ENCODE data around the gene ITGA4.

DNA sequence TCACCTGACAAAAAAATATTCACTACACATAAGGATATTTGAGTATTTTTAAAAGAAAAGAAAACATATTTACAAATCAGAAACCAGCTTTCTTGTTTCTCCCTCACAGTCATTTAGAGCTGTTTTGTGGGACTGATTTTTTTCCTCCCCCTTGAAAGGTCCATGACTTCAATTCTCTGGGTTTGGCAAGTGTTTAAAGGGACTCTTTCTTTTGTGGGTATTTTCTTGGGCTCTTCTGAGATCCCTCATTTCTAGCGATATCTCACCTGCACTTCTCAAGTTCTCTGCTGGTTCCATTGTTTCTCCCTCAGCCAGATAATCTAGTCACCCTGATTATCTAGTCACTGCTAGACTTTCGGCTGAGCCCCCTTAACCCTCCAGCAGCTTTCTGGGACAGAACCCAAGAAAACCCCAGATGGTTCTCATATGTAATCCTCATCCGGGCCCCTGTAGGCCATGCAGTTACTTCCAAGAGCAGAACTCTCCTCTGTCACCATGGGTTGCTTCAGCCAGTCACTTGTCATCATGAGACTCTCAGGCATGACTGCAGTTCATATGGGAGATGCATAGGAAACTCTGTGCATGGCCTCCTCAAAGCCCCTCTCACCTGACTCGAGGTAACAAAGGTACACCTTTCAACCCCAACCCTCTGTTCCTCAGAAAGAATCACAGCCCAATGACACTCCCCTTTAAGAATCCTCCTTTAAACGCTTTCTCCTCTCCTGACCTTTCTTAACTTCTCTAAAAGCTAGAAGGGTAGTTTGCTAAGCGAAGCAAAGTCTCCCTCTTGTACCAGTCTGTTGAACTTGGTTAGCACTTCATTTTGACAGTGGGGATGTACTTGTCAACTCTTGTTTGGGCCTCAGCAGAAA, 36.7 kb upstream of the ITGA4 start:
- TF ChIP-seq, protein P1, sequence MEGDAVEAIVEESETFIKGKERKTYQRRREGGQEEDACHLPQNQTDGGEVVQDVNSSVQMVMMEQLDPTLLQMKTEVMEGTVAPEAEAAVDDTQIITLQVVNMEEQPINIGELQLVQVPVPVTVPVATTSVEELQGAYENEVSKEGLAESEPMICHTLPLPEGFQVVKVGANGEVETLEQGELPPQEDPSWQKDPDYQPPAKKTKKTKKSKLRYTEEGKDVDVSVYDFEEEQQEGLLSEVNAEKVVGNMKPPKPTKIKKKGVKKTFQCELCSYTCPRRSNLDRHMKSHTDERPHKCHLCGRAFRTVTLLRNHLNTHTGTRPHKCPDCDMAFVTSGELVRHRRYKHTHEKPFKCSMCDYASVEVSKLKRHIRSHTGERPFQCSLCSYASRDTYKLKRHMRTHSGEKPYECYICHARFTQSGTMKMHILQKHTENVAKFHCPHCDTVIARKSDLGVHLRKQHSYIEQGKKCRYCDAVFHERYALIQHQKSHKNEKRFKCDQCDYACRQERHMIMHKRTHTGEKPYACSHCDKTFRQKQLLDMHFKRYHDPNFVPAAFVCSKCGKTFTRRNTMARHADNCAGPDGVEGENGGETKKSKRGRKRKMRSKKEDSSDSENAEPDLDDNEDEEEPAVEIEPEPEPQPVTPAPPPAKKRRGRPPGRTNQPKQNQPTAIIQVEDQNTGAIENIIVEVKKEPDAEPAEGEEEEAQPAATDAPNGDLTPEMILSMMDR (conservative IDR thresholded peaks at IDR 0.05; ENCODE audit: low read length), result no peak
- TF ChIP-seq EZH2phosphoT487 (IDR thresholded peaks at IDR 0.05; ENCODE audit: borderline replicate concordance), result no peak
